ENCODE measurements around the gene OR51A4.

- TF ChIP-seq CTCF (IDR thresholded peaks at IDR 0.05) (no peak), POLR2A (IDR thresholded peaks at IDR 0.05) (no peak)
Measured at GRCh38 chr11:4991060-4991459, 43.7 kb upstream of the OR51A4 start.
